Measurements from ENCODE around the gene CGNL1.

- TF ChIP-seq EZH2 (IDR thresholded peaks at IDR 0.05; ENCODE audit: borderline replicate concordance, low read depth, low read length, severe bottlenecking) (no peak), CTCF (IDR thresholded peaks at IDR 0.05; ENCODE audit: borderline replicate concordance, extremely low read depth, low read length, poor library complexity, severe bottlenecking) (no peak)
These were observed 9.7 kb downstream of the CGNL1 start for GRCh38 chr15:57385923-57386390.

All from DND-41 (cell line).